ENCODE results near the gene B2M.
"Not testable (repeated sequence)": the region's sequence is repeated elsewhere in the genome, so short reads cannot be mapped to it uniquely, and the experiment has no call there.

B2M gene

DNA sequence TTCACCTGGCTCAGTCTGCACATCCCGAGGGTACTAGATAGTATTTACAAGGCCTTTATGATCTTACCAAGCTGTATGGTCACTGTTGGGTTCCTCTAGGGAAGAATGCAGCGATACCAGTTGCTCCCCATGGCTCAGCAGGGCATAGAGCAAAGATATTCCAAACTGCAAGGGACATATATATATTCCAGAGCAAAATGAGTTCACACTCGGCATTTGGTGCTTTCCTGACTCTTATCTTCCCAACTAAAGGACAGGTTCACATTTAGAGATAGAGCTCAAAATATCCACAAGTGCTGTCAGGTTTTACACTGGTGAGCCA, 44.3 kb upstream of the B2M start:
- DNase-seq (ENCODE audit: low read depth) = no peak
- no peak overlapping the region for H3K4me3 ChIP-seq (ENCODE audit: low read depth, low read length)
- TF ChIP-seq, protein P1, sequence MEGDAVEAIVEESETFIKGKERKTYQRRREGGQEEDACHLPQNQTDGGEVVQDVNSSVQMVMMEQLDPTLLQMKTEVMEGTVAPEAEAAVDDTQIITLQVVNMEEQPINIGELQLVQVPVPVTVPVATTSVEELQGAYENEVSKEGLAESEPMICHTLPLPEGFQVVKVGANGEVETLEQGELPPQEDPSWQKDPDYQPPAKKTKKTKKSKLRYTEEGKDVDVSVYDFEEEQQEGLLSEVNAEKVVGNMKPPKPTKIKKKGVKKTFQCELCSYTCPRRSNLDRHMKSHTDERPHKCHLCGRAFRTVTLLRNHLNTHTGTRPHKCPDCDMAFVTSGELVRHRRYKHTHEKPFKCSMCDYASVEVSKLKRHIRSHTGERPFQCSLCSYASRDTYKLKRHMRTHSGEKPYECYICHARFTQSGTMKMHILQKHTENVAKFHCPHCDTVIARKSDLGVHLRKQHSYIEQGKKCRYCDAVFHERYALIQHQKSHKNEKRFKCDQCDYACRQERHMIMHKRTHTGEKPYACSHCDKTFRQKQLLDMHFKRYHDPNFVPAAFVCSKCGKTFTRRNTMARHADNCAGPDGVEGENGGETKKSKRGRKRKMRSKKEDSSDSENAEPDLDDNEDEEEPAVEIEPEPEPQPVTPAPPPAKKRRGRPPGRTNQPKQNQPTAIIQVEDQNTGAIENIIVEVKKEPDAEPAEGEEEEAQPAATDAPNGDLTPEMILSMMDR (IDR thresholded peaks at IDR 0.05; ENCODE audit: control insufficient read depth, extremely low read depth, insufficient read depth) = no peak

DNA sequence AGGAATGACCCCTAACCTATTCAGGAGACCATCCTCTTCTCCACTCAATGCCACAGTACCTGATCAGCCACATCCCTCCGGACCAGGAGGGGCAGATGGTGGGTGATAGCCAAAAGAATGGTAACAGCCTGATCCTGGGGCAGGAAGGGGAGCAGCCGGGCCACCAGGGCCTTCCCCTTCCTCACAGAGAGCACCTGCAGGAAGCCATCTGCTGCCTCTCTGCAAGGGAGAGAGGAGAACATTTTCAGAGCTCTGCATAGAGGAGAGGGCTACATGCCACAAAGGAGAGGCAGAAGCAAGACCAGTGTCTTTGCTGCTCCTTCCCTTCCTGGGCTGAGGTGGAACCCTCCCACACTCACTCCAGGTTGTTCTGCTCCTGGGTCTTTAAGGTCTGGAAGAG, 42.4 kb upstream of the B2M start:
- no peak for DNase-seq (ENCODE audit: low read depth)
- no peak overlapping the region for H3K4me3 ChIP-seq (ENCODE audit: low read depth, low read length)
- TF ChIP-seq, protein P1 (IDR thresholded peaks at IDR 0.05; ENCODE audit: control insufficient read depth, extremely low read depth, insufficient read depth) = no peak

- DNase-seq (ENCODE audit: low read depth) = no peak
Observed at GRCh38 chr15:44670087-44670950, 41.0 kb upstream of the B2M start.

GRCh38 chr15:44673639-44674038, 37.7 kb upstream of the B2M start:
- DNase-seq (ENCODE audit: low read depth) = no peak
- TF ChIP-seq, protein P1 (IDR thresholded peaks at IDR 0.05; ENCODE audit: control insufficient read depth, extremely low read depth, insufficient read depth) = no peak
- H3K4me3 ChIP-seq (ENCODE audit: low read depth, low read length) = no peak overlapping the region

More at GRCh38 chr15:44670087-44670950, 41.0 kb upstream of the B2M start:
- H3K4me3 ChIP-seq (ENCODE audit: low read depth, low read length) = no peak overlapping the region
- TF ChIP-seq, protein P1 (IDR thresholded peaks at IDR 0.05; ENCODE audit: control insufficient read depth, extremely low read depth, insufficient read depth) = no peak

- H3K4me3 ChIP-seq (ENCODE audit: low read depth, low read length) = no peak overlapping the region
- DNase-seq (ENCODE audit: low read depth) = no peak
- TF ChIP-seq, protein P1 (IDR thresholded peaks at IDR 0.05; ENCODE audit: control insufficient read depth, extremely low read depth, insufficient read depth) = no peak
Observed at GRCh38 chr15:44675911-44676310, 35.4 kb upstream of the B2M start.

- no peak overlapping the region for H3K4me3 ChIP-seq (ENCODE audit: low read depth, low read length)
- TF ChIP-seq, protein P1 (IDR thresholded peaks at IDR 0.05; ENCODE audit: control insufficient read depth, extremely low read depth, insufficient read depth) = no peak
- no peak for DNase-seq (ENCODE audit: low read depth)
Observed at GRCh38 chr15:44676676-44677075, 34.6 kb upstream of the B2M start.

DNA sequence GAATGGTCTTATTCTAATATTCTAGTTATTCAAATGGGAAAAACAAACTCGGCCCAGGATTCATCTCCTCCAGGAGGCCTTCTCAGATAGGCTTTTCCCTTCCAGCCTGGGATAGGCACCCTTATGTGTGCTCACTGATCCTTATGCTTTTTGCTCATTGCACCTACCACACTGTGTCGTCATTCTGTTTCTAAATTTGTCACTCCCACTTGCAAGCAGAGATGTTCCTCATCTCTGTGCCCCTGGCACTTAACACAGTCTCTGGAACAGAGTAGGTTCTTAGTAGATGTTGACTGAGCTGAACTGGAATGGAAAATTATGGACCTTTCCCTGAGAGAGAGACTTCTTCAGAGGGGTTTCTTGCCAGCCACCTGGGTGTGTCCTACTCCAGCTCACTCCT, 29.1 kb upstream of the B2M start:
- no peak overlapping the region for H3K4me3 ChIP-seq (ENCODE audit: low read depth, low read length)
- DNase-seq (ENCODE audit: low read depth) = no peak
- TF ChIP-seq, protein P1 (IDR thresholded peaks at IDR 0.05; ENCODE audit: control insufficient read depth, extremely low read depth, insufficient read depth) = no peak

GRCh38 chr15:44682809-44683682, 28.3 kb upstream of the B2M start:
- H3K4me3 ChIP-seq (ENCODE audit: low read depth, low read length) = peak overlapping the region; percentile 26; the same call in 1 of the 2 replicates
- peak; percentile 45 for DNase-seq (ENCODE audit: low read depth)

GRCh38 chr15:44689318-44689717, 22.0 kb upstream of the B2M start:
- DNase-seq (ENCODE audit: low read depth); H3K4me3 ChIP-seq (ENCODE audit: low read depth, low read length): not testable (repeated sequence)
